ENCODE results near the gene FGF8.

The FGF8 gene

GRCh38 chr10:101760510-101760909 is 15.4 kb downstream of the FGF8 start:
- no peak for DNase-seq (ENCODE audit: low read depth)
- TF ChIP-seq, protein P1, sequence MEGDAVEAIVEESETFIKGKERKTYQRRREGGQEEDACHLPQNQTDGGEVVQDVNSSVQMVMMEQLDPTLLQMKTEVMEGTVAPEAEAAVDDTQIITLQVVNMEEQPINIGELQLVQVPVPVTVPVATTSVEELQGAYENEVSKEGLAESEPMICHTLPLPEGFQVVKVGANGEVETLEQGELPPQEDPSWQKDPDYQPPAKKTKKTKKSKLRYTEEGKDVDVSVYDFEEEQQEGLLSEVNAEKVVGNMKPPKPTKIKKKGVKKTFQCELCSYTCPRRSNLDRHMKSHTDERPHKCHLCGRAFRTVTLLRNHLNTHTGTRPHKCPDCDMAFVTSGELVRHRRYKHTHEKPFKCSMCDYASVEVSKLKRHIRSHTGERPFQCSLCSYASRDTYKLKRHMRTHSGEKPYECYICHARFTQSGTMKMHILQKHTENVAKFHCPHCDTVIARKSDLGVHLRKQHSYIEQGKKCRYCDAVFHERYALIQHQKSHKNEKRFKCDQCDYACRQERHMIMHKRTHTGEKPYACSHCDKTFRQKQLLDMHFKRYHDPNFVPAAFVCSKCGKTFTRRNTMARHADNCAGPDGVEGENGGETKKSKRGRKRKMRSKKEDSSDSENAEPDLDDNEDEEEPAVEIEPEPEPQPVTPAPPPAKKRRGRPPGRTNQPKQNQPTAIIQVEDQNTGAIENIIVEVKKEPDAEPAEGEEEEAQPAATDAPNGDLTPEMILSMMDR (IDR thresholded peaks at IDR 0.05; ENCODE audit: low read depth, low read length, missing control alignments) = no peak
- no peak overlapping the region for H3K4me3 ChIP-seq (ENCODE audit: low read depth, low read length)

DNA sequence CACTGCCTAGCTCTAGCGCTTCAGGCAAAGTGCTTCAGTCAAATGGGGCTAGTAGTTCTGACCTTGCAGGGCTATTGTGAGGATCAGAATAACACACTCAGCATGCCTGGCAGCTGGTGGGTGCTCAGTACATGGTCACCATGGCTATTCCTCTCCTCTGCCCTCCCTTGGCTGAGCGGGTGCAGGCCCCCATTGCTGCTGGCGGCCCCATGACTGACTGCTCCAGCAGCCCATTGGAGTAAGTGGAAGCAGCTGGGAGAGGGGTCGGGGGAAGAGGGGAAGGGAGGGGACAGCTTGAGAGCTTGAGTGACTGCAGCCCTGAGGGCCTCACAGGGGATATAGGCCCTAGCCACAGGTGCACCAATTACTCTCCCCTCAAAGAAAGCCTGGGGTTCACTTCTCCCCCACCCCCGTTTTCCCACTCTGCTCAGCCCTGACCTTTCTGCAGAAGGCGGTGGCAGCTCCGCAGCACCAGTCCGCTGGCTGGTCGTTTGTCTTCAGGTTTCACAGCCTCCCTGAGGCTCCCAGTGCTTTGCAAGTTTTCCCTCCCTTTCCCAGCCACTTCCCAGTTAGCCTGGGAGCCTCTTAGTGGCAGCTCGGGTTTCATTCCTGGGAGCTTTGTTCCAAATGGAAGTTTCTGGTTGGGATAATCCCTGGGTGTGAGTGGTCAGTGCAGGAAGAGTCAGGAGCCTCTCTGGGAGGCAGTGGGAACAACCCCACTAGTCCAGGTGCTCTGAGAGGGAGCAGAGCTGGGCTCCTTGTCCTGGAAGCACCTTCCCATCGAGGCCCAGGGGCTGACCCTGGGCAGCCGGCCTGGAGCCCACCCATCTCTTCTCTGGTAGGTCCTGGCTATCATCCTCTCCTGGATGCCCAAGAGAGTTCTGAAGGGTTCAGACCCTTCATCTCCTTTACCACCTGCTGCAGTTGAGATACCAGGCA is 16.3 kb downstream of the FGF8 start:
- no peak overlapping the region for H3K4me3 ChIP-seq (ENCODE audit: low read depth, low read length)
- TF ChIP-seq, protein P1 (IDR thresholded peaks at IDR 0.05; ENCODE audit: low read depth, low read length, missing control alignments) = no peak
- no peak for DNase-seq (ENCODE audit: low read depth)

- TF ChIP-seq, protein P1 (IDR thresholded peaks at IDR 0.05; ENCODE audit: low read depth, low read length, missing control alignments) = no peak
- H3K4me3 ChIP-seq (ENCODE audit: low read depth, low read length) = no peak overlapping the region
- no peak for DNase-seq (ENCODE audit: low read depth)
Observed at GRCh38 chr10:101758858-101759257, 17.1 kb downstream of the FGF8 start.

GRCh38 chr10:101752241-101752640 is 23.7 kb downstream of the FGF8 start:
- TF ChIP-seq, protein P1 (IDR thresholded peaks at IDR 0.05; ENCODE audit: low read depth, low read length, missing control alignments) = no peak

GRCh38 chr10:101749047-101750016 is 26.6 kb downstream of the FGF8 start:
- TF ChIP-seq, protein P1 (IDR thresholded peaks at IDR 0.05; ENCODE audit: low read depth, low read length, missing control alignments) = peak; percentile 2
- H3K4me3 ChIP-seq (ENCODE audit: low read depth, low read length) = no peak overlapping the region
- DNase-seq (ENCODE audit: low read depth) = no peak

More at GRCh38 chr10:101752241-101752640, 23.7 kb downstream of the FGF8 start:
- H3K4me3 ChIP-seq (ENCODE audit: low read depth, low read length) = no peak overlapping the region
- DNase-seq (ENCODE audit: low read depth) = no peak

DNA sequence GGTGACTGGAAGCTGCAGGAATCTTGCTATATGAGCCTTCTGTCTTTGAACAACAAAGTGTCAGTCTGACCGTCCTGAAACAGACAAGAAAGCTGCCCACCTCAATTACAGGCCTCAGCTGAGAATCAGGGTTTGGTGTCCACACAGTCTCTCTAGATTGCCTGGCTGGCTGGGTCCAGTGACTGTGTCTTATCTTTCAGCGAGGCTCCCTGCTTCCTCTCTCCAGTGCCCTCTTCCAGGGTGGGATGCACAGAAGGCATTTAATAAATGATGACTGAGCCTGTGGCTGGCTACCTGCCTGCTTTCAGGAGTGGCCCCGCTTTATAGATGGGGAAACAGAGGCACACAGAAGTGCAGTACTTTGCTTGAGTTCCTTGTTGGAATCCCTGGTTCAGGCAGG is 27.4 kb downstream of the FGF8 start:
- no peak for DNase-seq (ENCODE audit: low read depth)
- TF ChIP-seq, protein P1 (IDR thresholded peaks at IDR 0.05; ENCODE audit: low read depth, low read length, missing control alignments) = no peak
- H3K4me3 ChIP-seq (ENCODE audit: low read depth, low read length) = no peak overlapping the region
